ENCODE data around the gene MAOA.
"Not testable (repeated sequence)": the region's sequence is repeated elsewhere in the genome, so short reads cannot be mapped to it uniquely, and the experiment has no call there.

MAOA gene

GRCh38 chrX:43656005-43656494 is at the start of gene MAOA:
Gene MAOA, plus strand, starts transcription at chrX:43656299. Its CDS starts 43 bp downstream, at chrX:43656342.
- no peak for DNase-seq

- no peak for DNase-seq
Measured at GRCh38 chrX:43612400-43612799, 43.7 kb upstream of the MAOA start.

GRCh38 chrX:43615660-43616059 is 40.4 kb upstream of the MAOA start:
- DNase-seq: no peak

- no peak for DNase-seq
Measured at GRCh38 chrX:43618366-43619205, 37.5 kb upstream of the MAOA start.

- DNase-seq: not testable (repeated sequence)
Measured at GRCh38 chrX:43619861-43620260, 36.2 kb upstream of the MAOA start.

GRCh38 chrX:43627147-43627546 is 29.0 kb upstream of the MAOA start:
- no peak for DNase-seq

GRCh38 chrX:43627669-43628068 is 28.4 kb upstream of the MAOA start:
- no peak for DNase-seq

GRCh38 chrX:43629229-43629628 is 26.9 kb upstream of the MAOA start:
- no peak for DNase-seq

GRCh38 chrX:43631841-43632240 is 24.3 kb upstream of the MAOA start:
- no peak for DNase-seq

- no peak for DNase-seq
Measured at GRCh38 chrX:43633081-43633480, 23.0 kb upstream of the MAOA start.

- no peak for DNase-seq
Measured at GRCh38 chrX:43633757-43634156, 22.3 kb upstream of the MAOA start.

- DNase-seq: no peak
Measured at GRCh38 chrX:43640482-43640881, 15.6 kb upstream of the MAOA start.

GRCh38 chrX:43641691-43642090 is 14.4 kb upstream of the MAOA start:
- no peak for DNase-seq

GRCh38 chrX:43643201-43643600 is 12.9 kb upstream of the MAOA start:
- DNase-seq: no peak

- DNase-seq: no peak
Measured at GRCh38 chrX:43643662-43644061, 12.4 kb upstream of the MAOA start.

GRCh38 chrX:43644124-43644701 is 11.9 kb upstream of the MAOA start:
- DNase-seq: no peak

- DNase-seq: no peak
Measured at GRCh38 chrX:43646800-43647199, 9.3 kb upstream of the MAOA start.

GRCh38 chrX:43654431-43655150 is 1.5 kb upstream of the MAOA start:
- peak; percentile 53 for DNase-seq

- no peak for DNase-seq
Measured at GRCh38 chrX:43655151-43656004, 721 bp upstream of the MAOA start.

GRCh38 chrX:43657671-43658070 is 1.6 kb downstream of the MAOA start:
- no peak for DNase-seq

GRCh38 chrX:43661521-43662240 is 5.6 kb downstream of the MAOA start:
- DNase-seq: no peak

- no peak for DNase-seq
Measured at GRCh38 chrX:43663173-43663572, 7.1 kb downstream of the MAOA start.
